GM20000 (cell line): ENCODE results near the gene KIRREL3.

Experiments
- DNase-seq: peaks from one replicate; pipeline ENCODE4 v3.0.0; 2012; ENCODE audit warnings: low spot score
- CTCF ChIP-seq: IDR thresholded peaks from 2 replicates; pipeline ENCODE4 v1.5.1; 2012; ENCODE audit warnings: mild to moderate bottlenecking, control low read depth; ENCODE audit errors: extremely low read depth, missing control alignments

Gene KIRREL3

GRCh38 chr11:126897430-126897829 is 103.1 kb downstream of the KIRREL3 start:
- no peak for DNase-seq

GRCh38 chr11:126896025-126896424 is 104.5 kb downstream of the KIRREL3 start:
- no peak for TF ChIP-seq CTCF
- DNase-seq = no peak

More at GRCh38 chr11:126897430-126897829, 103.1 kb downstream of the KIRREL3 start:
- no peak for TF ChIP-seq CTCF

GRCh38 chr11:126893796-126894195 is 106.8 kb downstream of the KIRREL3 start:
- TF ChIP-seq CTCF = no peak
- no peak for DNase-seq

- no peak for DNase-seq
- TF ChIP-seq CTCF = no peak
These were observed 107.8 kb downstream of the KIRREL3 start for GRCh38 chr11:126892756-126893155.

DNA sequence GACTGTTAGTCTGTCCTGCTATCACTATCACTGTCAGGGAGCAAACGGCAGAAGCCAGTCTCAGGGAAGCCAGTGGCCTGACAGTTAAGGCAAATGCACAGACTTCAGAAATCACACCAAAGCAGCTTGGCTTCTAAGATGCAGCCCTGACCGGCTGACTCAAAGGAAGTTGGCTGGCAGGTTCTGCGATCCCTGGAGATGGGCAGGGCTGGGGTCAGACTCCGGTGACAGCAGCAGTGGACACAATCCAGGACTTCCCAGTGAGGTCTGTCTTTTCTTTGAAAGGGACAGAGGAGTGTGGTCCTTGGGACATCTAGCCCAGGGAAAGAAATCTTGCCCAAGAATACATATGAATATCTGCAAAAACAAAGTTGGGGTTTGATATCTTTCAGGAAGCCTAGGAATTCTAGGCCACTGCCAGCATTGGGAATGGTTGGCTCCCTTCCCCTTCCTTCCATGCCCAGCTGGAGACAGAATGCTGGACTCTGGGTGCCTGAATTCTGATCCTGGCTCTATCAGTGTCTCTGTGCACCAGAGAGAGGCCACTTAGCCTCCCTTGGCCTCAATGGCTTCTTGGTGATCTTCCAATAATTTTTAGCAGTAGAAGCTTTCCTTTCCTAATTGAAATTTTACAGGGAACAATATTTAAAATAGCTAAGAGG is 108.9 kb downstream of the KIRREL3 start:
- TF ChIP-seq CTCF = no peak
- no peak for DNase-seq

GRCh38 chr11:126890561-126890960 is 110.0 kb downstream of the KIRREL3 start:
- no peak for TF ChIP-seq CTCF
- no peak for DNase-seq

DNA sequence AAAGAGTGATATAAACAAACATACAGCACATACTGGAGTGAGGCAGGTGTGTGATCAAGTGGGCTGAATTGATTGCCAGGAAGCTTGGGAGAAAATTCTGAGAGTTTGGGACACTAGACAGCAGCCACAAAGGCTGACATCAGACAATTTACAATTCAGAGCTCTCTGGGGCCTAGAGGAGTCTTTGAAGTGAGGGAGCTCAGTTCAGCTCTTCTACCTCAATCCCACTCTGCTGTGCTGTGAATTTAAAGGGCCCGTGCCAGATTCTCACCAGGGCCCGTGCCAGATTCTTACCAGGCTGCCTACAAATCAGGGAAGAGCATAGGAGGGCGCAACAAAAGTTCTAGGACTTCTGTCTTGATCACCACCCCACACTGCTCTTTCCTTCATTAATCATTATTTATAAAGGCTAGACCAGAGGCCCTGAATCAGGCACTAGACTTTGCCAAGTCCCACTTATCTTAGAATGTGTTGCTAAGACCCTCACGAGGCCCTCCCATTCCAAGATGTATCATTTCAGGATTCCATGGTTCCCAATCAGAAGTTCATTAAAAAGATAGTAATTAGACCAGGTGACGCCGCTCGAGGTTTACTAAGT is 112.4 kb downstream of the KIRREL3 start:
- no peak for DNase-seq
- TF ChIP-seq CTCF = no peak
